Prostate gland (tissue), 2 donors: ENCODE data around the gene IFIT3.

ENCODE experiments used
- POLR2A ChIP-seq: fragments of 450-650 bp; IDR thresholded peaks from one replicate; pipeline ENCODE4 v1.6.1; 2016; ENCODE audit warnings: antibody characterized with exemption, mild to moderate bottlenecking
- TF ChIP-seq, protein P1 (sequence below), 4 experiments: fragments of 200-600 bp in 2 of 4; fragments of 450-650 bp in 2 of 4; sonication (generic) in 2 of 4; IDR thresholded peaks; 1 replicate in 3 of 4; 2 replicates in 1 of 4; pipeline ENCODE4 v1.5.1; 2016 to 2019; ENCODE audit warnings: antibody characterized with exemption in 4 of 4, mild to moderate bottlenecking in 2 of 4, moderate library complexity in 2 of 4

DNA sequence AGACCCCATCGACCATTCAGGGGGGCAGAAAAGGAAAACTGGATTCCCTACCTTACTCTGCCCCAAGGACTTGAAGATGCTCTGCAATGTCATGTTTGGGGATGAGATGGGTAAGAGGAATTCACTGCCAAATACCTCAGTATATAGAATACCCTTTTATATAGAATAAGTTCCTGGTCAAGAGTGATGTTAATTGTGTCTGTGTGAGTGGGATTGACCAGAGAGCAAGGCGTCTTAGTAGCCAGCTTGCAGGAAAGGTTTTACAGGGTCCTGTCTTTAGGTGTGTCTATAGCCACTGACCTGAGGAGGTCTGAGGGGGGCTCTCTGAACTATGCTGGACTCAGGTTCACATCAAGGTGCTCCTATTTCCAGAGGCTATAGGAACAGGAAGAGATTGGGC, 1.4 kb downstream of the IFIT3 start:
- TF ChIP-seq, protein P1, sequence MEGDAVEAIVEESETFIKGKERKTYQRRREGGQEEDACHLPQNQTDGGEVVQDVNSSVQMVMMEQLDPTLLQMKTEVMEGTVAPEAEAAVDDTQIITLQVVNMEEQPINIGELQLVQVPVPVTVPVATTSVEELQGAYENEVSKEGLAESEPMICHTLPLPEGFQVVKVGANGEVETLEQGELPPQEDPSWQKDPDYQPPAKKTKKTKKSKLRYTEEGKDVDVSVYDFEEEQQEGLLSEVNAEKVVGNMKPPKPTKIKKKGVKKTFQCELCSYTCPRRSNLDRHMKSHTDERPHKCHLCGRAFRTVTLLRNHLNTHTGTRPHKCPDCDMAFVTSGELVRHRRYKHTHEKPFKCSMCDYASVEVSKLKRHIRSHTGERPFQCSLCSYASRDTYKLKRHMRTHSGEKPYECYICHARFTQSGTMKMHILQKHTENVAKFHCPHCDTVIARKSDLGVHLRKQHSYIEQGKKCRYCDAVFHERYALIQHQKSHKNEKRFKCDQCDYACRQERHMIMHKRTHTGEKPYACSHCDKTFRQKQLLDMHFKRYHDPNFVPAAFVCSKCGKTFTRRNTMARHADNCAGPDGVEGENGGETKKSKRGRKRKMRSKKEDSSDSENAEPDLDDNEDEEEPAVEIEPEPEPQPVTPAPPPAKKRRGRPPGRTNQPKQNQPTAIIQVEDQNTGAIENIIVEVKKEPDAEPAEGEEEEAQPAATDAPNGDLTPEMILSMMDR (IDR thresholded peaks at IDR 0.05): no peak
- no peak for TF ChIP-seq POLR2A
